Activated CD8-positive, alpha-beta memory T cell treated with anti-CD3 and anti-CD28 coated beads for 1 hour (primary cell): ENCODE measurements around the gene C19orf25.
"Not testable (repeated sequence)": the region's sequence is repeated elsewhere in the genome, so short reads cannot be mapped to it uniquely, and the experiment has no call there.

Experiments used
- DNase-seq, 2 donors: peaks; one replicate each; pipeline ENCODE4 v3.0.0-alpha.2; 2020; ENCODE audit warnings: low read depth in 1 of 2; ENCODE audit errors: extremely low read depth in 1 of 2

Gene C19orf25

DNA sequence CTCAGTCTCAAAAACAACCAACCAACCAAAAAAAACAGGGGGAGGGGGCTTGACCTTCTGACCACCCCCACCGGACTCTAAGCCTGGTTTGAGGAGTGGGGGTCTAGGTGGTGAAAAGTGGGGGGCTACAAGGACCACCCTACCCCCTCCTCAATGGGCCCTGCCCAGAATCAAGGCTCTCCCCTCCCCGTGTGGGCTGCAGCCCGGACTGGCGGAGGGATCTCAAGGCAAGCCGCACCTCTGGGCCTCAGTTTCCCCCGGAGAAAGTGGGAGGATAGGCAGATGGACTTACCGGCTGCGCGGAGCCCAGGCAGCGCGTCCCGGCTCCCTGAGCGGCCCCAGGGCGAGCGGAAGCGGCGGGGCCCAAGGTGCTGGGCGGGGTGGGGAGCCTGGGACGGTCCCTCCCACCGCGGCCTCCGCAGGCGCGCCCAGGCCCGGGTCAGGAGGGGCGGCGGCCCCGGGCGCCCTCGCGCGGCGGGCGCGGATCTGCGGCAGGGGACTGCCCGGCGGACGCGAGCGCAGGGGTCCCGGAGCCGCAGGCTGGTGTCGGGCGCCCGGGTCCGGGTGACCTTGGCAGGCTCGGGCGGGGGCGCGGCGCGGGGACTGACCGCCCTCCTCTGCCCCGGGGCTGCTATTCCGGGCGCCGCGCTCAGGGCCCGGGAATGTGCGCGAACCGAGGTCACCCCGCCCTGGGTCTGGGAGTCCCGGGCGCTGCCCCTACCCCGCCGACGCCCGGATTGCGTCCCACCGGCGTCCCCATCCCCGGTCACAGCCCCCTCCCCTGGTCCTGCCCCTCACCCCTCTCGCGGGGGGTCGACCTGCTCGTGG, 33.9 kb upstream of the C19orf25 start, which contains the start of gene ADAMTSL5:
Gene ADAMTSL5 (minus strand): TSS at position 349 of the 828 bp plus-strand sequence. CDS start 2,076 bp downstream, outside the sequence.
- peak in 1 of 2 donors; percentile 47 for DNase-seq

DNA sequence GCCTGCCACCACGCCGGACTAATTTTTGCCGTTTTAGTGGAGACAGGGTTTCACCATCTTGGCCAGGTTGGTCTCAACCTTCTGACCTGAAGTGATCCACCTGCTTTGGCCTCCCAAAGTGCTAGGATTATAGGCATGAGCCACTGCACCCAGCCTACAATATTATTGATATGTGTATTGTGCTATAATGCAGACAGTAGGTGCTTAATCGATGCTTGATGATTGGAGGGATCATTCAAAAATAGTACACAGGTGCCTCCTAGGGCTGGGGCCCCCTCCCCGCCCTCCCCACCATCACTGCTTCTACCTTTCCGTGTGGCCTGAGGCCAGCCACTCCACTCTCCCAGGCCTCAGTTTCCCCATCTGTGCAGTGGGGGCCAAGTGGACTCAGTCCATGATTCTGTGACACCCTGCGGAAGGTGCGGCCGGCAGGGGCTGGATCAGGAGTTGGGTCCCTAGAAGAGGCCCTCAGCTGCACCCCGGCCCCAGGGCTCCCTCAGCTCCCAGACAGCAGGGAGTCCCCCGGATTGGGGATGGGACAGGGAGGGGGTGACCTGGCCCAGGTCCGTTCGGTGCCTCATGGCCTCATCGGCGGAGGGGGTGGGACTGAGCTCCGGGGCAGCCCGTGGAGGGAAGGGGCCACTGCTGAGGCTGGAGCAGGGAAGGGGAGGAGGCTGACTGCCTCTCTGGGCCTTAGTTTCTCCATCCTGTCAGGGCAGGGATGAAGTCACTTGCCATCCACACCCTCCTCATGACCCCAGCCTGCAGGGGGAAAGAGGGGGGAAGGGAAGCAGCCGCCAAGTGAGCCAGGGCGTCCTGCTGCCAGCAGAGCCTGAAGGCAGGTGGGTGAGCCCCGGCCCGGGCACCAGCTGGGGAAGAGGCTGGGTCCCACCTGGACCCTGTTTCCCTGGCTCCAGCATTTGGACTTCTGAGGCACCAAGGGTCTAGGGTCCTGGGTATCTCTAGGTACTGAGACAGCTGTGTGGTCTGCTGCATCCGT, 32.6 kb upstream of the C19orf25 start:
- no peak for DNase-seq

DNA sequence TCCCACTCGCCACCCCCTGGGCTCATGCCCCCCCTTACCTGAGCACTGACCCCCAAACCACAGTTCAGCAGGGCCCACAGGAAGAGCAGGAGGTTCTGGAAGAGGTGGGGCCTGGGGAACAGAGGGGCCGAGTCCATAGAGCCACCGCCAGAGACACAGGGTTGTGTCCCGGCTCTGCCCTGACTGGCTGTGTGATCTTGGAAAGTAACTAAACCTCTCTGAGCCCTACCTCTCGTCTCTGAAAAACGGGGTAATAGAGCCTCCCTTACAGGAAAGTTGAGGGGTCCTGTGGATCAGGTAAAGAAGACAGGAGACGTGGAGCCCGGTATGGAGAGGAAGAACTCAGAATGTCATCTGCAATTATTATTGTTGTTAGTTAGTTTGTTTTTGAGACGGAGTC, 31.8 kb upstream of the C19orf25 start:
- DNase-seq: no peak

DNA sequence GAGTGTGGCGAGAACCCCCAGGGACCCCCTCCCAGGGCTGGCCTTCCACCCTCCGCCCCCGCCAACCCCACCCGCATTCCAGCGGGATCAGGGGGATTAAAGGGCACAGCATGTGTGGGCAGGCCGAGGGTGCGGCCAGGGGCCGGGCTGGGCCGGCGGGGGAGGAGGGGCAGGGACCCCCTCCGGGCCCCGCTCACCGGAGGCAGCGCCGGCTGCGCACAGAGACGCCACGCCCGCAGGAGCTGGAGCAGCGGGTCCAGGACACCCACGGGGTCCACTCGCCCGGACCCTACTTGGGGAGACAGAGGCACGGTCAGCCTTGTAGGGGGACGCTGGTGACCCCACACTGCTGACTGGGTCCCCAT, 31.4 kb upstream of the C19orf25 start:
- DNase-seq: no peak

DNA sequence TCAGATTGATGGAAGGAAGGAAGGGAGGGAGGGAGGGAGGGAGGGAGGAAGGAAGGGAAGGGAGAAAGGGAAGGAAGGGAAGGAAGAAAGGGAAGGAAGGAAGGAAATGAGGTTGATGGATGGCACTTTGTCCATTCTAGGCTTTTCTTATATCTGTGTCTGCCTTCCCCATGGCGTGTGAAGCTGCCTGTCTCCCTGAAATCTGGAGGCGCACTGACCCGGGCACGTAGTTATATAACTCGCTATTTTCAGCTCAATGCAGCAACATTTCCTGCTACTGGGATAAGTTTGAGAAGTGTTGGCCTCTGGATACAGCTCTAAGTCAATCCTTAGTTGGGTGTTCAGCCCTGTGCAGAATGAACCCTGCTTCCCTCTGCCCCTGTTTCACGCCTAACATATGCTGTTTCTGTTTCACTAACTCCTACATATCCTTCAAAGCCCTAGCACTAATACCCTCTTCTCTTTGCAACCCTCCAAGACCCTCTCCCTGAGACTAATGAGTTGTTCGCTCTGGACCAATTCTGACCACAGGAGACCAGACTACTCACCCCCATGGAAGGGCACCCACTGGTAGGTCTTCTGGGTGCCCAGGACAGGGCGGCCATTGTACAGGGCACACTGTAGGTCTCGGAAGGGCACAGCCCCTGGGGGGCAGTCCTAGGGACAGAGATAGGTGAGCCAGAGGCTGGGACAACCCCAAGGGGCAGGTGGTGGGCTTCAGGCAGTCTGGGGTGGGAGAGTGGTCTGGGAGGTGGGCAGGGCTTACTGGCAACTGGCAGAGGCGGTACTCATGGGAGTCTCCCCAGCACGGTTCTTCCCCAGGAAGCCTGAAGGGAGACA, 30.8 kb upstream of the C19orf25 start:
- no peak for DNase-seq

DNA sequence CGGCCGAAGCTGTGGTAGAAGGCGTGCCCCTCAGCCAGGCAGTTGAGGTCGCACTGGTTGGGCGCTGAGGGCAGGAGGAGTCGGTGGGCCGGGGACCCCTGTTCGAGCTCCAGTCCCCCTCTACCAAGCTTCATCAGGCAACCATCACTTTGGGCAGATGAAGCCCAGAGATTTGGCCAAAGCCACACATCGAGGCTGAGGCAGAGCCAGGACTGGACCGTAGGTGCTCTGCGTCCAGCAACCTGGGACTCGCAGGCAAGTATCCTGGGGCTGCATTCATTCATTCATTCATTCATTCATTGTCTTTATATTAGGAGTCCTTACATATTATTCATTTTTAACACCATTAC, 29.5 kb upstream of the C19orf25 start:
- DNase-seq: no peak

DNA sequence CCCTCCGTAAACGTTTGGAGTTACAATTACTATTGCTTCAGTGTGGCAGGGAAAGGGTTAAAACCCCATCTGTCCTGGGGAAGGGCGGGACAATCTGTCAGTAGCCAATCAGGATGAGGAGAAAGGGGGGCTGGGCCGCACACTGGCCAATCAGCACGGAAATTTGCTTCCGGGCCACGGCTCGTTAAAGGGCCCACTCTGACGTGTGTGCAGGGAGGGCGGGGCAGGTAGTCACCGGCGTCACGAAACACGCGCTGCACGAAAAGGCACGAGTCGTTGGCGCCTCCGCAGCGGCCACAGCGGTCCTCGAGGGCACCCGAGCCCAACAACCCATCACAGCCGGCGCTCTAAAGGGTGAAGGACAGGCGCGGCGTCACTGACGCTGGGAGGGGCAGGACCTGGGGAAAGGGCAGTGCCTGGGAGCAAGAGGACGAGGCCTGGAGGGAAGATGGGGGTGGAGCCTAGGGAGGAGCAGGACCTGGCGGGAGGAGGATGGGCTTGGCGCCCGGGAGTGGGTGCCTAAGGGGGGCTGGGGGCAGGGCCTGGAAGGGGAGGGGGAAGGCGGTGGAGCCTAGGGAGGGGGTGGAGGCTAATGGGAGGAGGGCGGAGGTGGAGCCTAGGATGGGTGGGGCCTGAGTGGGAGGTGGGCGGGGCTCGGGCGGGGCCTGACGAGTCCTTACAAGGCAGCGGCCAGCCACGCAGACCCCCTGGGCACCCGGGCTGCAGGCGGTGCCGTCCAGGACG, 28.9 kb upstream of the C19orf25 start:
- DNase-seq: peak; percentile 79 to 87

DNA sequence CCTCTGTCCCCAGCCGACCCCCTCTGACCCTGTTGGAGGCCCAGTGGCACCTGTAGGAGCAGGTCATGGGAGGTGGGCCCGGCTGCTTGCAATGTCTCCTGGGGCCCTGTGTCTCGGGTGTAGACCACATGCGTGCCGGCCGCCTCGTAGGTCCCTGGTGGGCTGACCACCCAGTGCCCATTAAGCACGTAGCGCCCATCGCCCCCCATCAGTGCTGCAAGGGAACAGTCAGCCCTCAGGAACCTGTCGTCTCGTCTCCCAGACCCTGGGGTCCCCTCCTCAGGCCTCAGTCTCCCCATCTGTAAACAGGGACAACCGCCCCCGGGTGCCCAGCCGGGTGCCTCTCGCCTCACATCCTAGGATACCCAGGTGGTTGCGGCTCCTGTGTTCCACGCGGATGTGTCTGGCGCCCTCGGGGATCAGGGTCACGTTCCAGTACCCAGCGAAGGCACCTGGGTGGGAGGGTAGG, 28.2 kb upstream of the C19orf25 start:
- DNase-seq: no peak

DNA sequence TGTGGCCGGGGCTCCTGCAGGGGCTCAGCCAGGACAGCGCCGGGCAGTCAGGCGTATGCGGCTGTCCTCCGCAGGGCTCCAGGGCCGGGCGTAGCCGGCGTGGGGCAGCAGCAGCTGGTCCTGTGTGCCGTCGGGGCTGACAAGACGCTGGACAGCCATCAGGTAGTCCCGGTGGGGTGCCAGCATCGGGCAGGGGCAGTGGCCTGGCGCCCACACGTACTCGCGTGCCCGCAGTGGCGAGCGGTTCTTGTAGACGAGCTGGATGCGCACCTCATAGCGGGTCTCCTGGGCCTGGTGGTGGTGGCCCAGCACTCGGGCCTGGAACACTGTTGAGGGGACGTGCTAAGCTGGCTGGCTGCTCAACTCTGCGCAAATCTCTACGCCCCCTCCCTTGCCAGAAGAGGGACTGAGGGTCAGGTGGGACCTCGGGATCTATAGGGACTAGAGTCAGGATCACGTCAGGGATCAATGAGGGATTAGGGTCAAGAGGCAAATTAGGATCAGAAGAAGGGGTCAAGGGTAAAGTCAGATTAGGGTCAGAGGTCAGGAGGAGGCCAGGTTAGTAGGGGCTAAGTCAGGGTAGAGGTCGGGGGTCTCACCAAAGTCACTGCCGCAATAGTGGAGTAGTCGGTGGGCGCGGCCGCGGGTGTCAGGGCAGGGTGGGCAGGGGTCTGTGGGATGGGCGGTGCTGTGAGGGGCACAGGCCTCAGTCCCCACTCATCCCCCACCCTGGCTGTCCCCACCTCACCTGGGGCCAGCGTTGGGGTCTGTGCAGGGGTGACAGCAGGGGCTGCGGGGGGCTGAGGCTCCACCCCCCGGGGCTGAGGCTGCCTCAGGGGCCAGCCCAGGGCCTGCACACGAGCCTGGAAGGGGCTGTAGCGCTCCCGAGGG, 27.2 kb upstream of the C19orf25 start:
- DNase-seq: no peak

DNA sequence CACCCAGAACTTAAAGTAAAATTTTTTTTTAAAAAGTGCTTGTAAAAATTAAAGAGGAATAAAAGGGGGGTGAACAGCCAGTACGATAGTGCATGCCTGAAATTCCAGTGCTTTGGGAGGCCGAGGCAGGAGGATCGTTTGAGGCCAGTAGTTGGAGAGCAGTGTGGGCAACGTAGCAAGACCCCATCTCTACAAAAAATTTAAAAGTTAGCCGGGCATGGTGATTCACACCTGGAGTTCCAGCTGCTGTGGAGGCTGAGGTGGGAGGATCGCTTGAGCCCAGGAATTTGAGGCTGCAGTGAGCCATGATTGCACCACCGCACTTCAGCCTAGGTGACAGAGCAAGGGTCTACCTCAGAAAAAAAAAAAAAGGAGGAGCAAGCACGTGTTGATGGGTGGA, 26.0 kb upstream of the C19orf25 start:
- no peak for DNase-seq

DNA sequence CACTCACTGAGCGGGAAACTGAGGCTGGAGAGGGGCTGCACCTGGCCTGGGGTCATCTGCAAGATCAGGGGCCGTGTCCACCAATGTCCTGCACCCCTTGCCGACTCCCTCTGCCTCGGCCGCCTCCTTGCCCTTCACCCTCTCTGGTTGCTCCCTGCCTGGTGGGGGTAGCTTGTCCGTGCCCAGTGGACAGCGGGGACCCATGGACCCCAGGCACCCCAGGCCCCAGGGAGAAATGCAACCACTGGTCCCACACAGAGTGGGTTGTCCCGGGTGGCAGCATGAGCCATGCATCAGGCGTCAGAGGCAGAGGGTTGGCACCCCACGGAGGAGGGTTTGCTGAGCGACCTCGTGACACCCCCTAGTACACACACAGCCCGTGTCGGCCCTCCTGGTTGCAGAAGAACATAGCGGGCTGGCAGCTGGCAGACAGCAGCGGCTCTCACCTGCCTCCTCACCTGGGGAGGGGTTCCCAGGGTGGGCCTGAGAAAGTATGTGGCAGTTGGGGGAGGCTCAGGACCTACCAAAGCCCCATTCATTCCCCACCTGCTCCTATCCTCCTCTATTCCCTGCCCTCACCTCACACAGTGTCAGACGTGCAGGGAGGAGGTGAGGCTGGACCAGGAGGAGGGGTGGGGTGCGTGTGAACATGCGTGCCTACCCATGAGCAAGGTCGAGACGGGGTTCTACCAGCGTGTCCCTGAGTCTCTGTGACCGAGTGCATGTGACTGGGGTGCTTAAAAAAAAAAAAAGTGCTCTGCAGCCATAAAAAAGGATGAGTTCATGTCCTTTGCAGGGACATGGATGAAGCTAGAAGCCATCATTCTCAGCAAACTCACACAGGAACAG, 25.1 kb upstream of the C19orf25 start:
- DNase-seq: no peak

DNA sequence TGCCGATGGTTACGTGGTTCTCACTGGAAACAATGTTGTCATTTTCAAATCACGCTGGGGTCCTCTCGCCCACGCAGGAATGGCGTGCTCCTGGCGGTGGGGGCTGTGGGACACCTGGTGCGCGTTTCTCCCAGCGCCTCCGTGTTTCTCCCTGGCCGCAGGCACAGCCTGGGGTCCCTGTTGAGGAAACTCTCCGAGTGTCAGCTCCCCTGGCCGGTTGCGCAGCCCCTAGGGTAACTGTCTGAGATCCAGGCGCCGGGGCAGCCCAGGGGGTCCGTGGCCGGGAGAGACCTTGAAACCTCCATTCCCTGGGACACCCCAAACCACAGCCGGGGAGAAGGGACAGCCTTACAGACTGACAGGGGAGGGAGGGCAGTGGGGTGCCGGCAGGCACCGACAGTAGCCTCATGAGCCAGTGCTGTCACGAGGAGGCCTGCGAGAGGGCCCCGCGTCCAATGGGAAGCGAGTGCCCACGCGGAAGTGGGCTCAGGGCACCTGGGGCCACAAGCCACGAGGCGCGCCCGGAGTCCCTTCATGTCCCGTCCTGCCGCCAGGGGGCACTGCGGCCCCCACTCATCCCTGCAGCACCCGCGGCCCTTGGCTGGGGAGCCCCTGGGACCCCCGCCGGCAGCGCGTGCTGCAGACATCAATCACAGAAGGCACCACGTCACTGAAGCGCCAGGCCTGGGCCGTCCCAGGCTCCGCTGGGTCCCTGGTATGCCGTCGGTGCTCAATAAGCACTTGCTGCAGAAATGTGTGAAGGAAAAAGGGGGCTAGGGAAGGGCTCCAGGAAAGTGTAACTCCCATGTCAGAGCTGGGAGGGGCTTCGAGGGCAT, 24.3 kb upstream of the C19orf25 start:
- peak in 1 of 2 donors; percentile 52 for DNase-seq

DNA sequence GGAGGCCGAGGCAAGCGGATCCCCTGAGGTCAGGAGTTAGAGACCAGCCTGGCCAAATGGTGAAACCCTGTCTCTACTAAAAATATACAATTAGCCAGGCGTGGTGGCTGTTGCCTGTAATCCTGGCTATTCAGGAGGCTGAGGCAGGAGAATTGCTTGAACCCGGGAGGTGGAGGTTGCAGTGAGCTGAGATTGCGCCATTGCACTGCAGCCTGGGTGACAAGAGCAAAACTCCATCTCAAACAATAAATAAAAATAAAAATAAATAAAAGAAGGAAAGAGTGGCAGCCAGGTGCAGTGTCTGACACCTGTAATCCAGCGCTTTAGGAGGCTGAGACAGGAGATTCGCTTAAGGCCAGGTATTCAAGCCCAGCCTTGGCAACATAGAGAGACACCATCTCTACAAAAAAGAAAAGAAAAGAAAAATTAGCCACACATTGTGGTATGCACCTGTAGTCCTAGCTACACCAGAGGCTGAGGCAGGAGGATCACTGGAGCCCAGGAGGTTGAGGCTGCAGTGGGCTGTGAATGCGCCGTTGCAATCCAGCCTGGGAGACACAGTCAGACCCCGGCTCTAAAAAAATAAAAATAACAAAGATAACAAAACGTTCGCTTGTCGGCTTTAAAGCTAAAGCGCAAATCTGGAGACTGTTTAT, 23.5 kb upstream of the C19orf25 start:
- DNase-seq: no peak

DNA sequence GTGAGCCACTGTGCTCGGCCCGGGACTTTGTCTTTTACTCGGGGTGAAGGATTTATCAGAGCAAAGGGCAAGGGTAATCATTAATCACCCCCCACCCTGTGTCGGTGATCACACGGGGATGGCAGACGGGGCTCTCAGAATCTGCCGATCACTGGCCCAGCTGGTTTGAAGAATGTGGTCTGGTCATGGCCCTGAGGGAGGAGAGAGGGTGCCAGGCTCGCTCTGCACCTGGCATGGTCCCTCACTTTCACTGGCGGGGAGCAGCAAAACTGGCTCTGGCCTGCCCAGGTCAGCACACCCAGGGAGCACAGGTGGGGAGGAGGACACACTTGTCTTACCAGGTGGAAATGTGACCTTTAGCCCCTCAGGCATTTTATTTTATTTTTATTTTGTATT, 22.2 kb upstream of the C19orf25 start:
- DNase-seq: no peak

DNA sequence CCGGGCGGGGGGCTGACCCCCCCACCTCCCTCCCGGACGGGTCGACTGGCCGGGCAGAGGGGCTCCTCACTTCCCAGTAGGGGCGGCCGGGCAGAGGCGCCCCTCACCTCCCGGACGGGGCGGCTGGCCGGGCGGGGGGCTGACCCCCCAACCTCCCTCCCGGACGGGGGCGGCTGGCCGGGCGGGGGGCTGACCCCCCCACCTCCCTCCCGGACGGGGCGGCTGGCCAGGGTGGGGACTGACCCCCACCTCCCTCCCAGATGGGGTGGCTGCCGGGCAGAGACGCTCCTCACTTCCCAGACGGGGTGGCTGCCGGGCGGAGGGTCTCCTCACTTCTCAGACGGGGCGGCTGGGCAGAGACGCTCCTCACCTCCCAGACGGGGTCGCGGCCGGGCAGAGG, 20.2 kb upstream of the C19orf25 start:
- not testable (repeated sequence) for DNase-seq

DNA sequence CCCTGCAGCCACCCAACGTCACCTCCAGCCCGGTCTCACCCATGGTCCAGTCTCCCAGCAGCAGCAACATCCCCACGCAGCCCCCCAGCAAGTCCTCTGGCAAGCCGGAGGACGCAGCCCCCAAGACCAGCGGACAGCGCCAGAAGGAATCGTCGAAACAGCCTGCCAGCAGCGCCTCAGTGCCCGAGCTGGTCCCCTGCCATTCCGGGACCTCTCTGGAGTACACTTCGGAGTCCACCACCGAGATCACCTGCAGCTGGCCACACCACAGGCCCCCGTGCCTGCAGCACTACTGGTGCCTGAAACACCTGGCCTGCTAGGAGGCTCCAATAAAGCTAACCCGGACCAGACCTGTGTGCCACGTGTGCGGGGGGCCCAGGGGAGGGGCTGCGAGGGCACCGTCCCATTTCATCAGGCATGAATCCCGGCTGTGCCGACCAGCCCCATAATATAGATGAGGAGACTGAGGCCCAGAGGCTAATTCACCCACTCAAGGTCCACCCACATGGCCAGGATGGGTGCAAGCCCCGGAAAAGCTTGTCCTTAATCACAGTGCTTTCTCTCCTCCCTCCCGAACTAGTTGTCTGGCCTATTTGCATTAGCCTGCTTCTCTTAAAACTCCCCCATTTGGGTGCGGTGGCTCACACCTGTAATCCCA, 18.7 kb upstream of the C19orf25 start:
- no peak for DNase-seq
